Measurements from ENCODE around the gene ILRUN. TPM values are rescaled to one million over a fixed set of nuclear protein-coding genes. Genes with fewer than 3 reads are reported as not detected.
"Not testable (repeated sequence)": the region's sequence is repeated elsewhere in the genome, so short reads cannot be mapped to it uniquely, and the experiment has no call there.

Gene ILRUN
- total RNA-seq, 1 experiment from 2014 or later: 68.9 TPM

GRCh38 chr6:34680802-34681515 lies 15.6 kb downstream of the ILRUN start:
- TF ChIP-seq EZH2 (IDR thresholded peaks at IDR 0.05; ENCODE audit: low read depth): no peak
- no peak for TF ChIP-seq CTCF (conservative IDR thresholded peaks at IDR 0.05)
- H4K20me1 ChIP-seq (ENCODE audit: insufficient read depth): 0 out of 2 replicates have a peak, but pooled peaks cover 4% of the 10 kb centered on the region
- BruUV-seq (replicated peaks): no TSS peak
- peak overlapping the region; percentile 54 for H3K4me2 ChIP-seq
- ChIA-PET CTCF (interaction anchor here (0.6 kb wide), 1 partner anchor 15 kb away, joined by 8 read pairs; no protein-coding TSS in a partner anchor), POLR2A (ENCODE audit: unreplicated experiment) (interaction anchor here (0.6 kb wide), 1 partner anchor 13 kb away, joined by 3 read pairs; no protein-coding TSS in a partner anchor)
- H3K27ac ChIP-seq: peak overlapping the region; percentile 59
- no peaks in the 10 kb centered on the region for H3K9me3 ChIP-seq (ENCODE audit: insufficient read depth, low read depth)
- no peak overlapping the region for H3K4me3 ChIP-seq
- peaks cover 89% of the 10 kb centered on the region for H3K79me2 ChIP-seq (ENCODE audit: low read depth)
- peaks cover 29% of the 10 kb centered on the region for H3K4me1 ChIP-seq (replicated peaks; ENCODE audit: insufficient read depth)
- intact Hi-C loops (cut with micrococcal nuclease; ENCODE audit: unreplicated experiment): no loop called here
- DNase-seq: peak in 1 of 2 experiments; percentile 73
- no peaks in the 10 kb centered on the region for H3K27me3 ChIP-seq (ENCODE audit: insufficient read depth, low read depth)
- H2AFZ ChIP-seq: no peak overlapping the region
- no peaks in the 10 kb centered on the region for H3K9me2 ChIP-seq (ENCODE audit: insufficient read depth)
- H3K36me3 ChIP-seq (ENCODE audit: low read depth): no peaks in the 10 kb centered on the region
- H3F3A ChIP-seq (ENCODE audit: insufficient read depth, low read depth): peaks cover 27% of the 10 kb centered on the region

GRCh38 chr6:34680313-34680712 lies 16.3 kb downstream of the ILRUN start:
- H4K20me1 ChIP-seq (ENCODE audit: insufficient read depth); H3K9me2 ChIP-seq (ENCODE audit: insufficient read depth); intact Hi-C loops (cut with micrococcal nuclease; ENCODE audit: unreplicated experiment); H3K36me3 ChIP-seq (ENCODE audit: low read depth); H3K27me3 ChIP-seq (ENCODE audit: insufficient read depth, low read depth); POLR2A ChIA-PET (ENCODE audit: unreplicated experiment); H3K4me3 ChIP-seq; H3K9me3 ChIP-seq (ENCODE audit: insufficient read depth, low read depth); DNase-seq; BruUV-seq (replicated peaks); CTCF ChIA-PET; H2AFZ ChIP-seq: not testable (repeated sequence)
- Histone ChIP-seq H3K4me1 (replicated peaks; ENCODE audit: insufficient read depth) (peaks cover 29% of the 10 kb centered on the region), H3F3A (ENCODE audit: insufficient read depth, low read depth) (peaks cover 27% of the 10 kb centered on the region), H3K79me2 (ENCODE audit: low read depth) (peaks cover 89% of the 10 kb centered on the region), H3K27ac (peak overlapping the region; percentile 59), H3K4me2 (0 out of 2 replicates have a peak overlapping the region, but pooled peaks have one; percentile 54)

- POLR2A ChIA-PET (ENCODE audit: unreplicated experiment): no interaction called here
- CTCF ChIA-PET: no interaction called here
- BruUV-seq (replicated peaks): no TSS peak
- Histone ChIP-seq H3F3A (ENCODE audit: insufficient read depth, low read depth) (peaks cover 25% of the 10 kb centered on the region), H3K9me2 (ENCODE audit: insufficient read depth) (no peaks in the 10 kb centered on the region), H3K4me2 (peak overlapping the region; percentile 18; the same call in 1 of the 2 replicates), H3K27me3 (ENCODE audit: insufficient read depth, low read depth) (no peaks in the 10 kb centered on the region), H3K9me3 (ENCODE audit: insufficient read depth, low read depth) (no peaks in the 10 kb centered on the region), H3K4me3 (no peak overlapping the region), H3K27ac (peak overlapping the region; percentile 59; the same call in 1 of the 2 replicates), H3K4me1 (replicated peaks; ENCODE audit: insufficient read depth) (peaks cover 29% of the 10 kb centered on the region), H2AFZ (no peak overlapping the region), H4K20me1 (ENCODE audit: insufficient read depth) (no peaks in the 10 kb centered on the region), H3K36me3 (ENCODE audit: low read depth) (no peaks in the 10 kb centered on the region), H3K79me2 (ENCODE audit: low read depth) (peaks cover 89% of the 10 kb centered on the region)
- TF ChIP-seq EZH2 (IDR thresholded peaks at IDR 0.05; ENCODE audit: low read depth): no peak
- TF ChIP-seq CTCF (conservative IDR thresholded peaks at IDR 0.05): no peak
- intact Hi-C loops (cut with micrococcal nuclease; ENCODE audit: unreplicated experiment): no loop called here
- DNase-seq: no peak
Observed at GRCh38 chr6:34679552-34680253, 16.9 kb downstream of the ILRUN start.
